GM19035 (cell line): ENCODE results near the gene RGSL1.
"Not testable (repeated sequence)": the region's sequence is repeated elsewhere in the genome, so short reads cannot be mapped to it uniquely, and the experiment has no call there.

Experiments used
- ATAC-seq: cut with Tn5 transposase; IDR thresholded peaks from one replicate; pipeline ENCODE4 v1.9.1; 2021; ENCODE audit not compliant: unreplicated experiment

RGSL1 gene

GRCh38 chr1:182446033-182446669 lies 3.8 kb upstream of the RGSL1 start:
- ATAC-seq, result no peak

GRCh38 chr1:182447124-182447523 lies 2.8 kb upstream of the RGSL1 start:
- not testable (repeated sequence) for ATAC-seq

- no peak for ATAC-seq
Observed at GRCh38 chr1:182447660-182448059, 2.3 kb upstream of the RGSL1 start.

GRCh38 chr1:182453631-182454030 lies 3.7 kb downstream of the RGSL1 start:
- ATAC-seq, result no peak

- ATAC-seq, result no peak
Observed at GRCh38 chr1:182457844-182458243, 7.9 kb downstream of the RGSL1 start.

GRCh38 chr1:182459949-182460348 lies 10.0 kb downstream of the RGSL1 start:
- no peak for ATAC-seq

- no peak for ATAC-seq
Observed at GRCh38 chr1:182460550-182460951, 10.6 kb downstream of the RGSL1 start.

GRCh38 chr1:182473556-182473955 lies 23.6 kb downstream of the RGSL1 start:
- ATAC-seq, result no peak

GRCh38 chr1:182476625-182477024 lies 26.7 kb downstream of the RGSL1 start:
- ATAC-seq, result no peak

- ATAC-seq, result no peak
Observed at GRCh38 chr1:182478238-182478637, 28.3 kb downstream of the RGSL1 start.

- ATAC-seq, result no peak
Observed at GRCh38 chr1:182484067-182484466, 34.1 kb downstream of the RGSL1 start.

- ATAC-seq, result peak; percentile 78
Observed at GRCh38 chr1:182484531-182485257, 34.7 kb downstream of the RGSL1 start.

GRCh38 chr1:182485861-182486260 lies 35.9 kb downstream of the RGSL1 start:
- no peak for ATAC-seq

- no peak for ATAC-seq
Observed at GRCh38 chr1:182488803-182489202, 38.9 kb downstream of the RGSL1 start.

- ATAC-seq, result no peak
Observed at GRCh38 chr1:182493063-182493462, 43.1 kb downstream of the RGSL1 start.

- ATAC-seq, result no peak
Observed at GRCh38 chr1:182495002-182495401, 45.1 kb downstream of the RGSL1 start.

- ATAC-seq, result no peak
Observed at GRCh38 chr1:182495693-182496092, 45.7 kb downstream of the RGSL1 start.

GRCh38 chr1:182507685-182508084 lies 57.7 kb downstream of the RGSL1 start:
- ATAC-seq, result no peak

- ATAC-seq, result no peak
Observed at GRCh38 chr1:182515556-182515955, 65.6 kb downstream of the RGSL1 start.

GRCh38 chr1:182520736-182521135 lies 70.8 kb downstream of the RGSL1 start:
- ATAC-seq, result no peak

- ATAC-seq, result no peak
Observed at GRCh38 chr1:182525342-182525741, 75.4 kb downstream of the RGSL1 start.

GRCh38 chr1:182527680-182528079 lies 77.7 kb downstream of the RGSL1 start:
- no peak for ATAC-seq

- ATAC-seq, result not testable (repeated sequence)
Observed at GRCh38 chr1:182528206-182528605, 78.3 kb downstream of the RGSL1 start.
